Heart right ventricle (tissue), 16 donors: ENCODE data around the gene RALY. TPM values are rescaled to one million over a fixed set of nuclear protein-coding genes. Genes with fewer than 3 reads are reported as not detected.

Source experiments
- ATAC-seq, 8 donors: fragments of 200-7000 bp; cut with Tn5 transposase; one replicate each; pipeline ENCODE4 v1.9.1; 2020; ENCODE audit warnings: mild to moderate bottlenecking in 8 of 8, moderate library complexity in 8 of 8, moderate number of reproducible peaks in 1 of 8
- DNase-seq, 2 donors: peaks; one replicate each; pipeline ENCODE4 v3.0.0-alpha.2; 2020
- H3K27ac ChIP-seq, 10 donors: fragments of 200-600 bp; sonication (generic) in 2 of 10; one replicate each; pipeline versions ENCODE4 v1.5.0 to v1.8.0; 2020 to 2022; ENCODE audit warnings: mild to moderate bottlenecking in 3 of 10
- H3K27me3 ChIP-seq, 7 donors: fragments of 200-600 bp; one replicate each; pipeline ENCODE4 v1.8.0; 2021 to 2022; ENCODE audit warnings: mild to moderate bottlenecking in 2 of 7
- H3K36me3 ChIP-seq, 9 donors: fragments of 200-600 bp; sonication (generic) in 1 of 9; one replicate each; pipeline versions ENCODE4 v1.5.0 to v1.8.0; 2020 to 2022; ENCODE audit warnings: mild to moderate bottlenecking in 2 of 9
- H3K4me1 ChIP-seq, 9 donors: fragments of 200-600 bp; sonication (generic) in 1 of 9; one replicate each; pipeline versions ENCODE4 v1.5.0 to v1.8.0; 2020 to 2022; ENCODE audit warnings: mild to moderate bottlenecking in 4 of 9
- H3K4me3 ChIP-seq, 10 donors: fragments of 200-600 bp; sonication (generic) in 2 of 10; one replicate each; pipeline versions ENCODE4 v1.5.0 to v1.8.0; 2020 to 2022; ENCODE audit warnings: mild to moderate bottlenecking in 7 of 10, moderate library complexity in 2 of 10
- H3K9me3 ChIP-seq, 11 donors: fragments of 200-600 bp in 10 of 11; sonication (generic) in 2 of 11; one replicate each; pipeline versions ENCODE4 v1.5.0 to v1.8.0; 2013 to 2022; ENCODE audit warnings: mild to moderate bottlenecking in 2 of 11, control low read depth in 1 of 11, moderate library complexity in 1 of 11
- CTCF ChIP-seq, 9 donors: fragments of 200-600 bp; sonication (generic) in 2 of 9; IDR thresholded peaks; one replicate each; pipeline versions ENCODE4 v1.5.0 to v1.8.0; 2021 to 2022; ENCODE audit warnings: antibody characterized with exemption in 9 of 9, mild to moderate bottlenecking in 5 of 9, moderate library complexity in 1 of 9
- WGBS, 2 donors: extraction: QIAGEN DNeasy Blood & Tissue Kit; methylation state at CpG; one replicate each; pipeline ENCODE4 v1.1.7; 2013; ENCODE audit warnings: inconsistent platforms in 1 of 2; 5-methylcytosine and 5-hydroxymethylcytosine counted together
- intact Hi-C, 10 donors: fragments of 100-400 bp; cut with DNase I; formaldehyde crosslinking; loops; one replicate each; pipeline versions ENCODE4 v1.11.1 to v1.14.2; 2022
- polyA plus RNA-seq, 2 donors: library from polyadenylated mRNA; stranded (reverse); fragments of 200-250 nt; gene quantifications; one replicate each; pipeline ENCODE4 v1.2.3, GENCODE V29; 2013
- total RNA-seq, 10 donors: library from RNA; stranded (reverse); fragmentation: NEBNext Ultra II Directional in 3 of 10; extraction: Animal tissue kit (Norgen Biotek cat#: 25700) in 3 of 10; gene quantifications; one replicate each; pipeline versions ENCODE4 v1.2.1 to v1.2.4, GENCODE V29; 2021 to 2023
- donor health status: Arrhythmogenic right ventricular cardiomyopathy.
- donor health status: ischemic (EF 13 %, LVEDD 7.1; RV severe dilation, severe dysfunction).
- donor health status: healthy with polysubstance abuse.
- donor health status: DM: no; HTN: yes; CAD: no.
- donor health status: DM: no; HTN: no; CAD: no.
- donor health status: ischemic (EF 25% LVEDD 6.9; RV normal size, moderate dysfunction).
- donor health status: ischemic (EF 25% LVEDD 5.7; RV mildly dilated, moderate dysfunction).
- donor health status: healthy.
- donor health status: DM: yes; HTN: yes; CAD: no.
- donor health status: Ischemic cardiomyopathy.
- donor health status: ischemic (EF 35%, LVEDD 5.7; RV mildly dilated, moderate dysfunction).
- donor health status: nonischemic (EF 11% LVEDD 7.7; RV severe dilation, severe dysfunction).
- donor health status: DM: yes; HTN: yes; CAD: no.
- donor health status: PGD.
- donor health status: ischemic (EF 29% LVEDD 5.4; RV normal size, mild dysfunction).
- donor health status: nonischemic (EF 23%, LVEDD 6.1; RV moderate dilation, normal function).

RALY gene
- total and polyA plus RNA-seq, 12 donors, result 84.3 to 234 (median 104) TPM

GRCh38 chr20:33994222-33994913 is 657 bp downstream of the RALY start:
- 1% methylated on average over 57 of the region's 57 CpGs for WGBS, 2 donors
- H3K4me3 ChIP-seq, result peak overlapping the region; percentile 77 to 98 (median 86)
- peaks cover 14 to 64% (median 55%) of the 10 kb centered on the region in 9 donors for H3K4me1 ChIP-seq
- H3K36me3 ChIP-seq, result no peaks in the 10 kb centered on the region
- DNase-seq, result peak; percentile 86 to 88
- intact Hi-C loops, result loop anchor here in 8 of 10 donors (2.0 to 10.0 kb wide), 11 partner anchors 46 to 260 kb away; partner anchors contain the start of genes CHMP4B (in 1 of the 8), EIF2S2 (in 1 of the 8) and ZNF341 (in 1 of the 8)
- H3K27me3 ChIP-seq, result no peaks in the 10 kb centered on the region
- peak overlapping the region; percentile 95 to 99 (median 98) for H3K27ac ChIP-seq
- no peaks in the 10 kb centered on the region for H3K9me3 ChIP-seq
- ATAC-seq, result peak; percentile 47 to 63 (median 55)
- no peak for TF ChIP-seq CTCF (IDR thresholded peaks at IDR 0.05)

GRCh38 chr20:33995053-33995831 is 1.5 kb downstream of the RALY start:
- ATAC-seq, result no peak
- H3K4me1 ChIP-seq, result peaks cover 14 to 72% (median 63%) of the 10 kb centered on the region in 9 donors

GRCh38 chr20:33999025-33999649 is 5.4 kb downstream of the RALY start:
- Histone ChIP-seq H3K4me1 (peaks cover 14 to 87% (median 77%) of the 10 kb centered on the region in 9 donors), H3K36me3 (peaks cover 0 to 4% (median 0%) of the 10 kb centered on the region in 9 donors), H3K4me3 (no peak overlapping the region), H3K27me3 (no peaks in the 10 kb centered on the region), H3K9me3 (no peaks in the 10 kb centered on the region), H3K27ac (no peak overlapping the region)
- no peak for DNase-seq
- no peak for ATAC-seq
- no peak for TF ChIP-seq CTCF (IDR thresholded peaks at IDR 0.05)
- 81 to 84% methylated on average over 7 of the region's 7 CpGs for WGBS, 2 donors
- intact Hi-C loops, result loop anchor here in 7 of 10 donors (5.0 to 10.0 kb wide), 7 partner anchors 33 to 264 kb away; partner anchors contain the start of gene ZNF341 (in 1 of the 7)

More at GRCh38 chr20:33995053-33995831, 1.5 kb downstream of the RALY start:
- DNase-seq, result no peak
- Histone ChIP-seq H3K27ac (peak overlapping the region in 8 of 10 donors; percentile 96 to 99 (median 98)), H3K9me3 (no peaks in the 10 kb centered on the region), H3K4me3 (peak overlapping the region; percentile 77 to 98 (median 86)), H3K36me3 (no peaks in the 10 kb centered on the region), H3K27me3 (no peaks in the 10 kb centered on the region)
- WGBS, 2 donors, result 8 to 11% methylated on average over 8 of the region's 8 CpGs
- intact Hi-C loops, result loop anchor here in 8 of 10 donors (2.0 to 10.0 kb wide), 9 partner anchors 37 to 260 kb away; partner anchors contain the start of gene ZNF341 (in 1 of the 8)
- TF ChIP-seq CTCF (IDR thresholded peaks at IDR 0.05), result no peak

- peaks cover 0 to 4% (median 0%) of the 10 kb centered on the region in 9 donors for H3K36me3 ChIP-seq
- WGBS, 2 donors, result 67 to 74% methylated on average over 2 of the region's 2 CpGs
- no peak for ATAC-seq
- H3K9me3 ChIP-seq, result no peaks in the 10 kb centered on the region
- no peak overlapping the region for H3K27ac ChIP-seq
- no peak overlapping the region for H3K4me3 ChIP-seq
- DNase-seq, result no peak
- peaks cover 5 to 90% (median 67%) of the 10 kb centered on the region in 9 donors for H3K4me1 ChIP-seq
- no peak for TF ChIP-seq CTCF (IDR thresholded peaks at IDR 0.05)
- intact Hi-C loops, result no loop called here
- H3K27me3 ChIP-seq, result no peaks in the 10 kb centered on the region
Measured at GRCh38 chr20:34001378-34001777, 7.7 kb downstream of the RALY start.
